Measurements from ENCODE around the gene IL2. TPM values are rescaled to one million over a fixed set of nuclear protein-coding genes. Genes with fewer than 3 reads are reported as not detected.

IL2 gene
- total RNA-seq, 4 donors from 2014 or later: not detected

GRCh38 chr4:122481766-122482405 lies 25.4 kb upstream of the IL2 start:
- H3K27ac ChIP-seq: no peak overlapping the region
- H3K9me3 ChIP-seq: no peaks in the 10 kb centered on the region
- TF ChIP-seq CTCF (IDR thresholded peaks at IDR 0.05) (no peak), POLR2A (IDR thresholded peaks at IDR 0.05) (no peak)
- no peaks in the 10 kb centered on the region for H3K4me1 ChIP-seq
- no peak for DNase-seq
- no peak overlapping the region for H3K4me3 ChIP-seq
- H3K27me3 ChIP-seq: no peaks in the 10 kb centered on the region
- no peaks in the 10 kb centered on the region for H3K36me3 ChIP-seq

- no peaks in the 10 kb centered on the region for H3K27me3 ChIP-seq
- no peak overlapping the region for H3K4me3 ChIP-seq
- DNase-seq: no peak
- H3K36me3 ChIP-seq: no peaks in the 10 kb centered on the region
- H3K4me1 ChIP-seq: no peaks in the 10 kb centered on the region
- H3K27ac ChIP-seq: no peak overlapping the region
- TF ChIP-seq CTCF (IDR thresholded peaks at IDR 0.05): no peak
- no peak for TF ChIP-seq POLR2A (IDR thresholded peaks at IDR 0.05)
- no peaks in the 10 kb centered on the region for H3K9me3 ChIP-seq
These were observed 24.3 kb upstream of the IL2 start for GRCh38 chr4:122480655-122481487.

GRCh38 chr4:122479935-122480416 lies 23.5 kb upstream of the IL2 start:
- no peak for TF ChIP-seq POLR2A (IDR thresholded peaks at IDR 0.05)
- no peak for TF ChIP-seq CTCF (IDR thresholded peaks at IDR 0.05)
- DNase-seq: no peak
- H3K36me3 ChIP-seq: no peaks in the 10 kb centered on the region
- no peaks in the 10 kb centered on the region for H3K4me1 ChIP-seq
- no peaks in the 10 kb centered on the region for H3K27me3 ChIP-seq
- H3K9me3 ChIP-seq: no peaks in the 10 kb centered on the region
- no peak overlapping the region for H3K4me3 ChIP-seq
- H3K27ac ChIP-seq: no peak overlapping the region

- no peaks in the 10 kb centered on the region for H3K4me1 ChIP-seq
- H3K9me3 ChIP-seq: no peaks in the 10 kb centered on the region
- no peak overlapping the region for H3K4me3 ChIP-seq
- TF ChIP-seq CTCF (IDR thresholded peaks at IDR 0.05): no peak
- no peak for TF ChIP-seq POLR2A (IDR thresholded peaks at IDR 0.05)
- DNase-seq: no peak
- H3K36me3 ChIP-seq: no peaks in the 10 kb centered on the region
- no peak overlapping the region for H3K27ac ChIP-seq
- H3K27me3 ChIP-seq: no peaks in the 10 kb centered on the region
These were observed 20.2 kb upstream of the IL2 start for GRCh38 chr4:122476745-122477144.

GRCh38 chr4:122476126-122476525 lies 19.6 kb upstream of the IL2 start:
- no peaks in the 10 kb centered on the region for H3K4me1 ChIP-seq
- no peak overlapping the region for H3K4me3 ChIP-seq
- DNase-seq: no peak
- TF ChIP-seq CTCF (IDR thresholded peaks at IDR 0.05): no peak
- TF ChIP-seq POLR2A (IDR thresholded peaks at IDR 0.05): no peak
- H3K9me3 ChIP-seq: no peaks in the 10 kb centered on the region
- no peaks in the 10 kb centered on the region for H3K36me3 ChIP-seq
- H3K27me3 ChIP-seq: no peaks in the 10 kb centered on the region
- no peak overlapping the region for H3K27ac ChIP-seq

Measured in Peyer's patch (tissue), 4 donors.